Kidney glomerular epithelial cell (primary cell): Measurements from ENCODE around the gene MN1.

Experiments used
- DNase-seq: peaks from one replicate; lab custom pipeline; 2025; lab: John Stamatoyannopoulos, UW

MN1 gene

DNA sequence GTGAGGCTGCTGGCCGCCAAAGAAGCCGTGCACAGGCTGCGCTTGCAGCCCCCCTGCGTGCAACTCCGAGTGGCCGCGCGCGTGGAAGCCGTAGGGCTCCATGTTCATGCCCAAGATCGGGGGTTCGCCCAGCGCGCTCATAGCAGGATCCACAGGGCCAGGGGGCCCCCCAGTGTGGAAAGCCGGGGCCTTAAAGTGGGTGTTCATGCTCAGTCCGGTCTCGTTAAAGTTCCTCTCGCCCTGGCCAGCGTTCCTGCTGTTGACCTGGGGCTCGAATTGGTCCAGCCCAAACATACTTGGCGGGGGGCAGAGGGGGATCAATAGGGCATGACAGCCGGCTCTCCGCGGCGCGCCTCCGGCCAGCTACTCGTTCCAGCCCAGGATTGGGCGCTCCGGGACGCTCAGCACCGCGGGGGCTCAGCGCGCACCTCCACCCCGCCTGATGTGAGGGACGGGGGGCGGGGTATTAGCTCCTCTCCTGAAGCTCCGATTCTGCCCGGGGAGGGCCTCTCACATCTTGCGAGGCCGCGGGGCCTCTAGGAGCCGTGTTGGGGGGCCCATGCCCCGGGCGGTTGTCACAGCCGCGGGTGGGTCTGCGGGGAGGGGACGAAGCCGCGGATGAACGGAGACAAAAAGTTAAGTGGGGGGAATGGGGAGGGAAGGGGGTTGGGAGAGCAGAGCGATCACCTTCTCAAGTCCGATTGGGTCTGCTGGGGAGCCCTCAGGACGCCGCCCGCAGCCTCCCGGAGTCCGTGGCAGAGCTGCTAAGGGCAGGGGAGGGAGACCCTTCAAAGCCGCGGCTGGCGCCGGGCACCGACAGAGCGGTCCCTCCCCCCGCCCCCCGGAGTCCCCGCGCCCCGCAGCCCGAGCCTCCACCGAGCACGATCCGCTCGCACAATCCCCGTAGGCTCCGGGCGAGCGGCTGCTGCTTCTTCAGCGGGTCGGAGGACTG, 1.0 kb downstream of the MN1 start:
- no peak for DNase-seq

DNA sequence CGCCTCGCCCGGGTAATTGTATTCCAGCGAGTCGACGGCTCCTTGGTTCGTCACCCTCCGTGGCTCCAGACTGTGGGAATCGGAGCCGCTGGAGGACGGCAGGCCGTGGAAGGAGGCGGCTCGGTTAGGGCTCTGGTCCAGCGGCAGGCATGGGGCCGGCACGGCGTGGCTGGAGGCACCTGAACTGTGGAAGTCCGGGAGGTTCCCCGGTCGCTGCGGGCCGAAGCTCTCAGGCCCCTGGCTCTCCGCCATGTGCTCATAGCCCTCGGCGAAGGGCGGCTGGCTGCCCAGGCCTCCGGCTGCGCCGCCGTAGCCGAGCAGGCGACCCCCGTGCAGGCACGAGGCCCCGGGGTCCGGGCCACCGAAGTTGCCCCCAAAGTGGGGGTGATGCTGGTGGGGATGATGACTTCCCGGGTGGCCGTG, 1.7 kb downstream of the MN1 start:
- no peak for DNase-seq

DNA sequence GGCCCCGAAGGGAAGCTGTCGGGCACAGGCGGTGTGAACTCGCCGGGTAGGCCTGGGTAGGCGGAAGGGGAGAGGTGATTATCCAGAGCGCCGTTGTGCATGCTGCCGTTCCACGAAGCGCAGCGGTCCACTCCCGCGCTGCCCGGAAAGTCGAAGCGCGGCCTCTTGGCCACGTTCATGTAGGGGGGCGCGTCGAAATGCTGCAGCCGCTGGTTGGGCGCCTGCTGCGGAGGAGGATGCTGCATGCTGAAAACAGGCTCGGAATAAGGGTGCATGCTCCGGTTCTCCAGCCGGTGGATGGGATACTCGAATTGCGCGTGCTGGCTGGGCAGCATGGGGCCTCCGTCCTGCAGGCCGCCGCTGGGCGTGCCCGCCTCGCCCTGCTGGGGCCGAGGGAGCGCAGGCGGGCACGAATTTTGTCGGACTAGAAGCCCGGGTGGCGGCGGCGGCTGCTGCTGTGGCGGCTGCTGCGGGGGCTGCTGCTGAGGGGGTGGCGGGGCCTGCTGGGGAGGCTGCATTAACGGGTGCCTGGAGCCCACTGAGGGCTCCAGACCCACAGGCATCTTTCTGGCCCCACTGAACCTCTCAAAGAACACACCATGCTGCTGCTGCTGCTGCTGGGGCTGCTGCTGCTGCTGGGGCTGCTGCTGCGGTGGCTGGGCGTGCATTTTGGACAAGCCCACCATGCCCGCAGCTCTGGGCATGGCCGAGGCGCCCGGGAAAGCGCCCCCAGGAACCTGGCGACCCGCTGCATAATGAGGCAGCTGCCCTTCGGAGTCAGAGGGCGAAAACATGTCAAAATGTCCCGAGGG, 2.3 kb downstream of the MN1 start:
- no peak for DNase-seq

DNA sequence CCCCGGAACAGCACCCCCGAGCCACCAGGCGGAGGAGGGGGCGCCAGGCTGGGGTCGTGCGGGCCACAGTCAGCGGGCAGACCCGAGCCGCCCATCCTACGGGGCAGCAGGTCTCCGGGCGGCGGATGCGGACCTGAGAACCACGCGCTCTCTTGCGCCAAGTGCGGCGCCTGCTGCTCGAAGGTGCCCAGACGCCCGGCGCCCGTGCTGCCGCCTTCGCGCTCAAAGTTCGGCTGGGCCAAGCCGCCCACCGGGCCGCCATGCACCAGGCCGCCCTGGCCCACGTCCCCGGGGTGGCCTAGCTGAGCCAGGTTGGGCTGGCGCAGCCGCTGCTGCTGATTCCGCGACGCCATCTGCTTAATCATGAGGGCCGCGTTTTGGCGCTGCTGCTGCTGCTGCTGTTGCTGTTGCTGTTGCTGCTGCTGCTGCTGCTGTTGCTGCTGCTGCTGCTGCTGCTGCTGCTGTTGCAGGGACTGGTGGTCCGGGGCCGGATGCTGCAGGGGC, 3.0 kb downstream of the MN1 start:
- DNase-seq = no peak

DNA sequence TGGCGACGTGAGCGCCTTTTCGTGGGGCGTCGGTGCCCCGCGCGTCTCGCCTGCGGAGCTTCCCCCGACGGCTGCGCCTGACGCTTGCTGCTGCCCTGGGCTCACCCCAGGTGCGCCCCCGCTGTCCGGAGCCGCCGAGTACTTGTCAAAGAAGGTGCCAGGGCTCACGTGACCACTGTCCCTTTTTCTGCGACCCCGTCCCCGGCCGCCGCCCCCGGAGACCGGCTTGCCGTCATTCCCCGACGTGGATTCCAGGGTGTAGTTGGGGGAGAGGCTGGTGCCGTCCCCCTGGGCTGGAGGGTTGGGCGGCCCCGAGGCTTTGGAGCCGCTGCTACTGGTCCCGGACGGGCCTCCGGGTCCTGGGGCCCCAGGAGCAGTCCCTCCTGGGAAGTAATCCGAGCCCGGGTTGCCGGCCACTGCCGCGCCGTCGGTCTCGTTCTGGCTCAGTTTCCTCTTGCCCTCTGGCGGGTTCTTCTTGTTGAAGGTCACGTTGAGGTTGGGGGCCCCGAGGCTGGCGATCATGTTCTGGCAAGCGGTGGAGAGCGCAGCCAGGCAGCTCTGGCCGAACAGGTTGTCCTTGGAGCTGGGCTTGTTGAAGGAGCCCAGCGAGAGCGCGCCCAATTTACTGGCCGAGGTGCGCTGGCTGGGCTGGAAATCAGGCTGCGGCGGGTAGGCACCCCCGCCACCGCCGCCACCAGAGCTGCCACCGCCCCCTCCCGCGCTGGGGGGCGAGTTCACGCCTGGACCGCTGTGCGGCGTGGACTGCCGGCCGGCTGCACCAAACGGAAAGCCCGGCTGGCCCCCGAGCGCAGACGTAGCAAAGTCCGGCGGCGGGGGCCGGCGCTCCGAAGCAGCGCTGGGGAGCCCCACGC, 3.8 kb downstream of the MN1 start:
- no peak for DNase-seq

DNA sequence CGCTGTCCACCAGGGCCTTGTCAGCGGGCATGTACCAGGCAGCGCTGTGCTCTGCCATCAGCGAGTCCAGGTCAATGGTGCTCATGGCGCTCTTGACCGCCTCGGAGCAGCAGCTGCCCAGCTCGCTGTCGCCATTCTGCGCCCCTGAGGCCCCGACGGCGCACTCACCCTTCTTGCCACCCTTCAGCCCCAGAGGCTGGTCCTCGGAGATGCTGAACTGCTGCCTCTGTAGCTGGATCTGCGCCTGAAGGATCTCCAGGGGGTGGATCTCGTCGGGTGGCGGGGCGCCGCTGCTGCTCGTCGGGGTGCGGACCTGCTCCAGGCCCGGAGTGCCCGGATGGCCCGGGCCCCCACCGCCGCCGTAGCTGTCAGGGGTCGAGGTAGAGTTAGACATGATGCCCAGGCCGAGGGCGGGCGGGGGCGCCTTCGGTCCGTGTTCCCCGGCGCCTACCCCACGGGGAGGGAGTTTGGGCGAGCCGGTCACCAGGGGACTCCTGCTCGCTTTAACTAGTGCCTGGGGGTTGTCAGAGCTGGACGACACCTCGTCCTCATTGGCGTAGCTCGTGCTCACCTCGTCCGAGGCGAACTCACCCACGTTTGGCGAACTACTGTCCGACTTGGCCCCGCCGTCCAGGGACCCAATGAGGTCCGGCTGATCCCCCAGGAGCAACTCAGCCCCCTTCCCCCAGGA, 4.6 kb downstream of the MN1 start:
- DNase-seq = no peak

DNA sequence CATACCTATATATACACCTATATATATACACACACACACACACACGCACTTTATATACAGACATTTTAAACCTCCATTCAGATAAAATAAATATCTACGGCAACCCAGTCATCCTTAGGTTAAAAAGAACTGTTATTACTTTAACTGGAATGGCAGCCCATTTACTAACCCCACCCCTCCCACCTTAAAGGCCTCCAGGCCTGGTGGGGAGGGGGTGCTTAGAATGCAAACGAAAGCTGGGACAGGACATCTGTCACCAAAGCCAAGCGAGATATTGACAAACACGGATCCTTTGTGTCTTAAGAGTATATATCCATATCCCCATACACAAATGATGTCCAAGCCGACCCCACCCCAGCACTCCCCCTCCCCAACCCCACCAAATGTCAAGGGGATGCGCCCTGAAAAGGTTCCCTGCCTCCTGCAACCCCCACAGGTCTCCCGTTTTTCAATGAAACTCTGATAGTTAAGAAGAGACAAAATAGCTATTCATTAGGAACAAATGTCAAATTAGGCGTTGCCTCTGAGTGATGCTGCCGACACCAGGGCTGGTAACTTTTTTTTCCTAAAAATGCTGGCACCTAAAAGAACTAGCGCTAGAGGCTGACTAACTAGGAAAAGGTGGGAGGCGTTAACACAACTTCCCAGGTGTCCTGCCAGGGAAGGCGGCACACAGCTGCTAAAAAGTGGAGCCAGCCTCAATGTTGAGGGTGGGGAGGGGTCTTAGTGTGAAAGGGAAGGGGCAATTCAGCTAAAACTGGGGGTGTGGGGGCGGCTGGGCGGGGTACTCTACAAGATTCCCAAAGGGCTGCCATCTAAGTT, 5.6 kb downstream of the MN1 start:
- DNase-seq = no peak

DNA sequence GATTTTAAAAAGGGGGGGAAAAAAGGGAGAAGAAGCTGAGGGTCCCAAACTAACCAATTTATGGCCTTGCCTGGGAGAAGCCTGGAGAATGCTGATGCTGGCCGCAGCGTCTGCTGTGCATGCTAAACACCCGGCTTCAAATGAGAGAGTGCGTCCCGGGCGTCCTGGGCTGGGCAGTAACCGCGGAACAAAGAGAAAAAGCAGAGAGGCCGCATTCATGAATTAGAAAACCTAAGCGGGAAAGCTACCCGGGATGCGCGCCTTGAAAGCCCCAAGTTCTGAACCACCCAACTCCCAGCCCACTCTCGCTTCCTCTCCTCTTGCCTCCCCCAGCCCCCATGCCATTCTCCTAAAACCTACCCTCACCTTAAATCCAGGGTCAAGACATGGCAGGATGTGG, 6.5 kb downstream of the MN1 start:
- no peak for DNase-seq

DNA sequence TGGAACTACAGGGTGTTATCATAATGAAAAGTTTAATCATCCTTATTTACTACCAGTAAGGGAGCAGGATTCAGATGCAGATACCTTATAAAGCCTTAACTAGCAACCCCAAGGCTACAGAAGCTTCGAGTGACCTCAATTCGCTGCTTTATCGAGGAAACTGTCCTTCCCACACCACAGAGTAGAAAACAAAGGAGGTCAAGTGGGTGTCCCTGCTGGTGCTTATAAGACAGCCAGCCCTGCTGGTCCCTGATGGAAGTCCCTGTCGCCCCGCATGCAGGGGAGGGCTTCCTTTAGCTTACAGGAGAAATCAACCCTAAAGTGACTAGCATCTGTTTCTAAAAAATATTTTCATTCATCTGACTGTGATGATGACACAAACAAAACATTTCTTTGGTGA, 7.3 kb downstream of the MN1 start:
- no peak for DNase-seq

DNA sequence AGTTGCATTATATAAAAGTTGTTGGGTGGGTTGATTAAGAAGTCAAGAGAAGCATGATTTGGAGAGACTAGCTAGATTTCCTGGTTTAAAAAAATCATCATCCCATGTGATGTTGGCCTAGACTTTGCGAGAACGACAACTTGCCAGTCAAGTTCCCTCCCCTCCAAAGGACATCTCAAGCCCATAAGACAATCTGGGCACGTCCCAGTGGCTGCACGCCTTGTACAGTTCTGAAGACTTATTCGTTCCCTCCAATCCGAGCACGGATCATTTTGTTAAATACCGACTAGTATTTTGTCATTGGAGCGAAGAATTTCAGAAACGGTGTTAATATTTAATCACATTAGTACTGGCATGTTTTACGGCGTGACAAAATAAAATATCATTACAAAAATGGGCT, 8.0 kb downstream of the MN1 start:
- no peak for DNase-seq

DNA sequence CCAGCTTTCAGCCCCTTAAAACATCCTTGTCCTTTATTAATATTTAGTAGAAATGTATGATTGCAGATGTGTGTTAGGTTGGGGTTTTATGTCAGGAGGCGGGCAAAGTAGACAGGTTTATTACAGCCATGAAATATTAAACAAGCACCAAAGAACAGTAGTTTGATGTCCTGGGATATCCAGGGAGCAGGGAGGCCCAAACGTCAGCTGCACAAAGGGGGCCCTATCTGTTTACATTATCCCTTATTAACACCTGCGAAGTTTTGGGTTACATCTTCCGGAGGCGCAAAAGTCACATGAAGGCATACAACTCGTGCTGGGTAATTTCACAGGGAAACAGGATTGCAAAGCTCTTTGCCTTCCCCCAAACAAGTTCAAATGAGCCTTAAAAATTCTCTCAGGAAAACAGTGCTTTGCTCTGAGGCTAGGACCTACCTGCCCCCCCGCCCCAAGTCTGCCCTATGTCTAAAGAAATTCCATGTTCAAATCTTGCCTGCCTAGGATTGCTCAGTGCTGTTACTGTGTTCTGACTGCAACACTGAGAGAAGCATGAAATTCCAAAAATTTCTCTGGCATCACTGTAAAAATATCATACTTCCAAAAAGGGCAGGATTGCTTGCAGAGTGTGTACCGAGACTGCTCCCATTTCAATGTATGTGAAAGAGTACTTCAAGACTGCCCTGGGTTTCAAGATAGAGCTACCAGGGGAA, 8.9 kb downstream of the MN1 start:
- no peak for DNase-seq

DNA sequence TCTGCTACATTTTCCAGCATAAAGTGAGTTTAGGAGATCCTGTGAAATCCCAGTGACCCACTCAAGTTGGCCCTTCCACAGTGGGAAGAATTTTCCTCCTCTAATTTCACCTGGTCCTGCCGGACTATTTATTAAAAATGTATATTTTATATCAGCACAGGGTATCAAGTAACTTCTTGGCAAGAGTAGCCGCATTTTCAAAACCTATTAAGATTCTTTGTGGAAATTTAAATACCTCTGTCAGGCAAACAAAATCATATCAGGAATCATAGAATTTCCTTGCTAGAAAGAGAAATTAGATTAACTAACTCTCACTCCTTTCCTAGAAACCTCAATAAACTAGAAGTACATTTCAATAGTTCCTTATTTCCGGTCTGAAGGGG, 9.7 kb downstream of the MN1 start:
- DNase-seq = no peak

DNA sequence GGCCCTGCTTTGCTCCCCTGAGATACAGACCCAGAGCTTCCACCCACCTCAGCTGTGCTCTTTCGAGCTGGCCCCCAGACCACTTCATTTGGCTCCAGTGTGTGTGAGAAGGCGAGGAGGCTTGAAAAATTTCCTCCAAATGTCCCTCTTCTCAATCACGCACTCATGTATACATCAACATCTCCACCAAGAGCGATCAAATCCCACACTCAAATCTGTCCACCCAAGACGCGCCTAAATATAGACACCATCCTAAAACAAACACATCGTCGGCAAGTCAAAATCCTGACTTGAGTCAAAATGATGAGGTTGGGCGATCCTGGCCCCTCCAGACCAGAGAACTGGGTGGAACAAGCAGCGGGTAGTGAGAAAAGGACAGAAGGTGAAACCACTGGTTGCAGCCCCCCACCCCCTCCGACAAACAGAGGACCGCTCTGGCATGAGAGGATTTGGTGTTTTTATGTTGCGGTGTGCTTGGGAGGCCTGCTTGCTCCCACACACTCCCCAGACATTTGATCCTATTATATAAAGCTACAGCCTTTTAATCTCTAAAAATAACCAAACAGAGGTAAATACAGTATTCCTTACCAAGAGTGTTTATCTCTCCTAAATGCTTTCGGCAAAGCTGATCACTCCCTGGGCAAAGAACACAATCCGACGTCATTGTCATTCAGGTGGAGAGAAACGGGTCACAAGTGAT, 10.2 kb downstream of the MN1 start:
- no peak for DNase-seq

DNA sequence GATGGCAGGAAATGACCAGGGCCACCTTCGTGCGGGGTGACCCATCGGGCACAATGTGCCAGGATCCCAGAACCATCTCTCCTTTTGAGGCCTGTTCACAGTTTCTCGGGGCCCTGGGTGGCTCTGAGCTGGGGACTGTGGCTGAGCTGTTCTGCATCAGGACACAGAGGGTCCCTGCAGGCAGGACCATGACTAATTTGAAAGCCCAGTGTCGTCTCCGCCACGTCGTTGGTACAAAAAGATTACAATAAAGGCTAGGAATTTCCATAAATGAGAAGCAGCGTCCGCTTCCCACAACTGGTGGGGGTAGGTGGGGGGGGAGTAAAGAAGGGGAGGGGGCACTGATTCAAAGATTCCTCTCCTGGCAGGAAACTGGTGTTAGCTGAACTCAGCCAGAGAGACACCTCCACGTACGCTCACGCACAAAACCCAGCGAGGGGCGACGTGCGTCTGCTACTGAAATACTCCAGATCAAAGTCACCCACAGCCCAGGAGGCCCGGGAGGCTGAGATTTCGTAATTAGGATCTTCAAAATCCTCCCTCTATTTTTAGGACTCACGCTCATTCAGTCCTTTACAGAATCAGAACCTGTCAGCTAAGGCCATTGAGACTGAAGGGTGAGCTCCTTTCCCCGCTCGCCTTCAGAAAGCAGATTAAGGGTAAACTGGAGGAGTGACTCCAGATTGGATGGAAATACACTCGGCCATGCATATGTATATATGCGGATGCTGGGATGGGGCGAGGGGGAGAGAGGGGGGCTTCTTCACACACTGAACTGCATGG, 11.0 kb downstream of the MN1 start:
- DNase-seq = no peak

DNA sequence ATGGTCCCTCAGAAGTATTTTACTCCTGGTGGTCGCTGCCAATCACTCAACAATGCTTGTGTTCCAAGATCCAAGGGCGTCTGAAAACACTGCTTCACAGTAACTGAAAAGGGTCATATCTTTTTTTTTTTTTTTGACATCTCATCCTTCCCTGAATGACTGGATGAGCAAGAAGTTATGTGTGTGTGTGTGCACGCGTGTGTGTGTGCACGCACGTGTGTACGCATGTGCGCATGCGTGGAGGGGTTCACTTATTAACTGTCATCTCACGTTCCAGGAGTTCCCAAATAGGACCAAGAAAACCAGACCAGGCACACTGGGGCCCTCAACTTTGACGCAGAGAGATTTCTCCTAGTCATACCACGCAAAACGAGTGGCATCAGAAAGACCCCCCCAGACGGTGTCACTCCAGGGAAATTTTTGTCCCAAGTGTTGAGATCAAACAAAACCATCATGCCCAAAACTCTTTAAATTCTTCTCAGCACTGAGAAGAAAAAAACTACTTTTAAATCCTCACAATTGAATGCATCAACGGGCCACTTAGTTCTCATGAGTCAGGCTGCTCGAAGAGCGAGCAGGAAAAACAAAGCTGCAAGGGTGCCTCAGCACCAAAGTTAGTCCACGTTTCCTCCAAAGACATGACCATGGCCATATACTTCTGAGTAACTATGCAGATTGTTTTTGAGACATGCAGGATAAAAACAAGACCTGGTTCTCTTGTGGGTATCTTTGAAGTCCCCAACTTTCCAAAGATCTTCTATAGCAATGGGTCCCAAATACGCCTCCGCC, 12.9 kb downstream of the MN1 start:
- DNase-seq = no peak

DNA sequence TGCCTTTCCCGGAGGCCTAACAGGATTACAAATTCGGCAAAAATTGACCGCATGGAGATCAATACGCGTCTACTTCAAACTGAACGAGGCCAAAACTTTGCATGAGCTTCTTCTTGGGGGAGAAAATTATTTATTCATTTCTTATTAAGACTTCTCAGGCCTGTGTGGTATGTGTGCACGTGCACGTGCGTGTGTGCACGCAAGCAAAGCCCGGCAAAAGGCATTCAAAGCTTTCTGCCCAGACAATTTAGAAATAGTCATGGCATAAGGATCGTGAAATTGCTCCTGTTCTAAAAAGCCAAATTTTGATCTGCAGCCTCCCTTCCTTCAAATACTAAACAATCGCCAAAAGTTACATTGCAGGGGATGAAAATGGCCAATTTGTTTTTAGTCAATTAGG, 14.6 kb downstream of the MN1 start:
- no peak for DNase-seq

DNA sequence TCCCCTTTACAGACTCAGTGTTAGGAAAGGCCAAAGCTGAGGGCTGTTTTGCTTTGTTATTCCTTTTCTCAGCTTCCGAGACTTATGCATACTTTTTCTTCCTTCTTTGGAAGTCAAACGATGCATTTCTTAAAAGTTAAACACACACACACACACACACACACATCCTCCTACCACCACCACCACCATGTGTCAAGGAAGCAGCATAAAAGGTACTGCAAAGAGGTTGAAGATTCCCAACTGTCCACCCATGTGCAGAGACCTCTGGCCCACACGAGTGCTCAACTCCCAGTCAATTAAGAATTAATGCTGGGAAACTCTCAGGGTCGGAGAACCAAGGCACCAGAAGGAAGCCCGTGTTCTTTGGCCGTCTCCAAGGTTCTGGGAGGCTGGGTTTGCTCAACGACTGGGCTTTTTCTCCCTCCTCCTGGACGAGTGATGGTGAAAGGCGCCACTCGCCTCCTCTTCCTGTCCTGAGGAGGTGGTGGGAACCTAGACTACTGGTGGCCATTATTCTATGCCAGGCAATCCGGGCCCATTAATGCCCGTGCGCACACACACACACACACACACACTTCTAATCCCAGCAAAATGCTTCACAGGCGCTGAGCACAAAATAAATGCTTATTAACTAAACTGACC, 15.1 kb downstream of the MN1 start:
- no peak for DNase-seq
